ENCODE results near the gene TLCD3B.
"Not testable (repeated sequence)": the region's sequence is repeated elsewhere in the genome, so short reads cannot be mapped to it uniquely, and the experiment has no call there.

TLCD3B gene

DNA sequence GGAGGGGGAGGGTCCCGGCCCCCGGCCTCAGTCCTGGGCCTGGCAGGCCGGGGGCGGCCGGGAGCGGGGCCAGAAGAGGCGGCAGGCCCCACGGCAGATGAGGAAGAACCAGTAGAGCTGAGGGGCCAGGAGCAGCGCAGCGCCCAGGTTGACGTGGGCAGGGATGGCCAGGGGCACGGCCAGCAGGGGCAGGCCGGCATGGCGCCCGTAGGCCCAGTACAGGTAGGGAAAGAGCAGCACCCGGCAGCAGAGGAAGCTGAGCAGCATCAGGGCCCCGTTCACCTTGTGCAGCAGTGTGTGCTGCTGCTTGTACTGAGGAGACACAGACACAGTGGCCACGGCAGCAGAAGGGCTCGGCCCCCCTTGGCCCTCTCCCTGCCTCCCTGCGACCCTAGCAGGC is 5.9 kb downstream of the TLCD3B start:
- no peak for DNase-seq

GRCh38 chr16:30024451-30024850 is 6.6 kb downstream of the TLCD3B start:
- no peak for DNase-seq

DNA sequence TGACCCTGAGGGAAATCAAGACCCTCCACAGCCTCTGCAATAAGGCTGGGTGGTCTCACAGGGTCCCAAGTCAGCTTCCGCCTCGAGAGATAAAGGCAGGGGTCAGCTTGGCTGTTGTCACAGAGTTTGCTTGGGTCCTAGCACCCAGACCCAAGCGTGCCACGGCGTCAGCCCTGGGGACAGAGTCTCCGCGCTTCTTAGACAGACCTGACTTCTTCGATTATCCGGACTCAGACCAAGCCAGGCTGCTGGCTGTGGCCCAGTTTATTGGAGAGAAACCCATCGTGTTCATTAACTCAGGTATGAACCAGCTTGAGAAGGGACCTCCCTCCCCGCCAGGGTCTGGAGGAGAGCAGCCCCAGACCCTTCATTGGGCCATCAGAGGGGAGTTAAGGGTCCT is 7.5 kb downstream of the TLCD3B start:
- no peak for DNase-seq

GRCh38 chr16:30022887-30023286 is 8.2 kb downstream of the TLCD3B start, which contains the start of gene C16orf92:
TSS of gene C16orf92 (plus strand) at chr16:30023198. CDS start at chr16:30023341, 143 bp downstream.
- no peak for DNase-seq

DNA sequence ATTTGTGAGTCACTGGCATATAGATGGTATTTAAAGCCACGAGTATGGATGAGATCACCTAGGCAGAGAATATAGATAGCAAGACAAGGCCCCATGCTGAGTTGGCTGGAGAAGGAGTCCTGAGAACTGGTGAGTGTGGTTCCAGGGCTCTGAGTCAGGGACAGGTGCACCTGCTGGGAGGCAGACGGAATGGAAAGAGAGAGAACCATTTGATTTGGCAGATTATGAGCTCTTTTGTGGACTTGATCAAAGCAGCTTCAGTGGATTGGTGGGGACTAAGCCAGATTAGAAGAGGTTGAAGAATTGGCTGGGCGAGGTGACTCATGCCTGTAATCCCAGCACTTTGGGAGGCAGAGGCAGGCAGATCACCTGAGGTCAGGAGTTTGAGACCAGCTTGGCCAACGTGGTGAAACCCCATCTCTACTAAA is 12.3 kb downstream of the TLCD3B start:
- DNase-seq: no peak

DNA sequence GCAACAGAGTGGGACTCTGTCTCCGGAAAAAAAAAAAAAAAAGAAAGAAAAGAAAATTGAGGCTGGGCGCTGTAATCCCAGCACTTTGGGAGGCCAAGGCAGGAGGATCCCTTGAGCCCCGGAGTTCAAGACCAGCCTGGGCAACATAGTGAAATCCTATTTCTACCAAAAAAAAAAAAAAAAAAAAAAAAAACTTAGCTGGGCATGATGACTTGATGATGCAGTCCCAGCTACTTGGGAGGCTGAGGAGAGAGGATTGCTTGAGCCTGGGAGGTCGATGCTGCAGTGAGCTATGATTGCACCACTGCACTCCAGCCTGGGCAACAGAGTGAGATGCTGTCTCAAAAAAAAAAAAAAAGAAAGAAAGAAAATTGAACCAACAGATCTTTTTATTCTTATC is 13.1 kb downstream of the TLCD3B start:
- not testable (repeated sequence) for DNase-seq

DNA sequence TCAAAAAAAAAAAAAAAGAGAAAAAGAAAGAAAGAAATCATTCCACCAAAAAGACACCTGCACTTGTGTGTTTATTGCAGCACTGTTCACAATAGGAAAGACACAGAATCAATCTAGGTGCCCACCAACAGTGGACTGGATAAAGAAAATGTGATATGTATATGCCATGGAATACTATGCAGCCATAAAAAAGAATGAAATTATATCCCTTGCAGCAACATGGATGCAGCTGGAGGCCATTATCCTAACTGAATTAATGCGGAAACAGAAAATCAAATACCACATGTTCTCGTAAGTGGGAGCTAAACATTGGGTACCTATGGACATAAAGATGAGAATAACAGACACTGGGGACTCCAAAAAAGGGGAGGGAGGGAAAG is 13.8 kb downstream of the TLCD3B start:
- DNase-seq: no peak

GRCh38 chr16:30016555-30017276 is 14.4 kb downstream of the TLCD3B start:
- no peak for DNase-seq

GRCh38 chr16:30015450-30015849 is 15.6 kb downstream of the TLCD3B start:
- not testable (repeated sequence) for DNase-seq

GRCh38 chr16:30012598-30012997 is 18.5 kb downstream of the TLCD3B start:
- DNase-seq: not testable (repeated sequence)

DNA sequence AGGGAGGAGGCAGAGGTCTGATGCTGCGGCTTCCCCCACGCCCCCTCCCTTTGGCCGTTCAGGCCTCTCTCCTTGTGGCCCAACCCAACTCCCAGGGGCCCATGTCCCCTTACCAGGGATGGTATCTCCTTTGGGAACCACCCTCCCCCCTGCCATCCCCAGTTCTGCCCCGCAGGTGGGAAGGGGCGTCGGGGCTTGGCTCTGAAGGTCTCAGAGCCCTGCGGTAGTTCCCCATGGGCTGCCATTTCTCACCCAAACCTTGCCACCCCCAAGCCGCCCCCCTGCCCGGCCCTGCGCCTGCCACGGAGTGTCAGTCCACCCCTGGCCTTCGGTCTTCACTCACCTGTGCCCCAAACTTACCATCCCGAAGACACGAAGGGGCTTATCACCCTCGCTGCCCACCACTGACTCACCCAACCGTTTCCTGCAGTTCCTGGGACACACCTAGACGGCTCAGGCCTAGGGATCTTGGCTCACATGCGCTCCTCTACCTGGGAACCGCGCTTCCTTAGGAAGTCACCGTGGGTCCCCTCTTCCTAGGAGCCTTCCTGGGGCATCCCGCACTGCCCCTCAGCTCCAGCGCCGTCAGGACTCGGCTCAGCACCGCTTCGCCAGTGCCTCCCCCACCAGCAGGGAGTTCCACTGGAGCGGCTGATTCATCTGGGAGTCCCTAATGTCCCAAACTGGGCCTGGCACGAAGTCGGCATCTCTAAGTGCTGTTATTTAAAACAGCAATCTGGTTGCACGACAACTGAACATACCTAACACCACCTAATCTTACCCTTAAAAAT is 19.2 kb downstream of the TLCD3B start:
- no peak for DNase-seq

DNA sequence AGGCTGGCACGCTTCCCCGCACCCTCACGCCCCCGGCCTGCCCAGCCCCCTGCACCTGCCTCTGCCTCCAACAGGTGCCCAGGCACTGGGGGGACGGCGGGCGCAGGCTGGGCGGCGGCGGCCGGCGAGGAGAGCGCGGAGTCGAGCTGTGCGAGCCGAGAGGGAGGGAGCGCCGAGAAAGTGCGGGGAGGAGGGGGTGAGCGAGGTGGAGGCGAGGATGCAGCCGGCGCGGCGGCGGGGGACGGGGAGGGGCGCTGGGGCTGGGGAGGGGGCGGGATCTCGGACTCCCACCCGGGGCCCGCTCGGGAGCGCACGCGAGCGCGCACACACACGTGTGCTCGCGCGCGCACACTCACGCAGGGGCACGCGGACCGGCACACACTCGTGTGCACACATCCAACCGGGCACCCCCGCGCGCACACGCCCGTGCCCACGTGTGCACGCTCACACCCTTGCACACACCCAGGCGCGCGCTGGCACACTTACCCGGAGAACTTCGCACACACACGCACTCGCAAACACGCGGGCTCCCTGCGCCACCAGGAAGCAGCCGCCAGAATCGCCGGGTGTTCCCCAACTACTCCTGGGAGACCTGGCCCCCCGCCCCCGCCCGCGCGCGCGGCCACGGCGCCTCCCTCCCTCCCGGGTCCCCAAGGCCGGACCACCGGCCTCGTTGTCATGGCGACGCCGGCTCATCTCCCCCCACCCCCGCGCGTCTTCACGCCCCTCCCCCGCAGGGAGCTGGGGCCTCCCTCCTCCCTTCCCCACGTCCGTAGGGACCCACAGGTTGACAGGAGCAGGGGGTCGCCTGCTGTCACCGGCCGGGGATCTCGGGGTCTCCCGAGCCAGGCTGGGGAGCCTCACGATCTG is 20.0 kb downstream of the TLCD3B start, which contains the start of gene DOC2A:
DOC2A (minus strand) TSS at position 184 of the 870 bp plus-strand sequence. CDS start 805 bp downstream, outside the sequence.
- DNase-seq: no peak

- no peak for DNase-seq
These were observed 20.9 kb downstream of the TLCD3B start for GRCh38 chr16:30009990-30010843.

DNA sequence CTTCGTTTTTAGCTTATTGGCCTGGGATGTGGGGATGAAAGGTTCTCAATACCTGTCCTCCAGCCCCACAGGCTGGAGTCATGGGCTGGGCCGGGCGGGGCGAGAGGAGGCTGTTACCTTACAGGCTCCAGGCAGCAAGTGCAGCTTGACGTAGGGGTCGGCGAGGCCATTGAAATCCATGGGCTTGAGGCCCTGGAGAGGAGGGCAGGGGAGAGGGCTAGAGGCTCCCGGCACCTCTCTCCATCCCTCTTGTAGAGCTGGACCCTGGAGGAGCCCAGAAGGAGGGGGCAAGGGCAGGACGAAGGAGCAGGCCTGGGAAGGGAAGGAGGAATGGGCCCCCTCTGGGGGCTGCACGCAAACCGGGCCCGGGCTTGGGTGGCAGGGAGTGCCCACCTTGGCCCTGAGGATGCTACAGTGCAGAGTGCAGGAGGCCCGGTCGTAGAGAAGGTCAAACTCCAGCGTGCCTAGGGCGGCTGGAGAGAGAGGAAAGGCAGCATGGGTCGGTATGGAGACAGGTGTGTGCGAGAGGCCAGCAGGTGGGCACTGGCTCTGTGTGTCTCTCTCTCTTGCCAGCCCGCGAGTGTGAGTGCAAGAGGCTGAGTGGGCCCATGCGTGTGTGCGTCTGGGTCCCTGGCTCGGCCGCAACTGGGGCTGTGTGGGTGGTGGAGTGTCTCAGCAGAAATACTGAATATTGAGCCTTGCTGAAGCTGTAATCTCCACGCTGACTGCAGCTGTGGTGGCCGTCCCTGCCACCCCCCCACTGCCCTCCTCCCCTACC is 21.8 kb downstream of the TLCD3B start:
- no peak for DNase-seq

- DNase-seq: no peak
These were observed 23.6 kb downstream of the TLCD3B start for GRCh38 chr16:30007378-30007895.

DNA sequence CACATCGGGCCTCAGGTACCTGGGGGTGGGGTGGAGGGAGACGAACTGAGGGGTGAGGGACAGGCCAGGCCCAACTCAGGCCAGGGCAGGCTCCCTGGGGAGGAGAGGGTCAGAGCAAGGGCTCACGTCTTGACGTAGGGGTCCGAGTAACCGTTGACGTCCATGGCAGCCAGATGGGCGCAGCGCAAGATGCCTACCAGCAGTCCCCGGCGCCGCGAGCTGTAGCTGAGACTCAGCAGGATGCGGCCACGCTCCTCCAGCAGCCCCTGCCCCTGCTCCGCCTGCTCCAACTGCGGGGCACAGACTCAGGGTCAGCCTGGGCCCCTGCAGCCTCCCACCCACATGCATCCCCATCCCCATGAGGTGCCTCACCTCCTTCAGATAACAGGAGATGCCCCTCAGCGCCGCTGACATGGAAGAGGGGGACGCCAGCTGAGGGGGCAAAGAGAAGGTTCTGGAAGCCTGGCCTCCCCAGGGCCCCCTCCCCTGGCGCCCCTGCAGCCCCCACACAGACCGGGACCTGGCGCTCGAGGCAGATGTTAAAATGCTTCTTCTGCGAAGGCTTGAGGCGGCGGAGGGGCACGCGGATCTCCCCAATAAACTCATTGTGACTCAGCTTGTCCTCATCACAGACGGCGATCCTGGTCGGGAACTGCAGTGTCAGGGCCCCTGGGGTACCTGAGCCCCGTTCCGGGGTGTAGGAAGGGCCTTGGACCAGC is 24.3 kb downstream of the TLCD3B start:
- no peak for DNase-seq

DNA sequence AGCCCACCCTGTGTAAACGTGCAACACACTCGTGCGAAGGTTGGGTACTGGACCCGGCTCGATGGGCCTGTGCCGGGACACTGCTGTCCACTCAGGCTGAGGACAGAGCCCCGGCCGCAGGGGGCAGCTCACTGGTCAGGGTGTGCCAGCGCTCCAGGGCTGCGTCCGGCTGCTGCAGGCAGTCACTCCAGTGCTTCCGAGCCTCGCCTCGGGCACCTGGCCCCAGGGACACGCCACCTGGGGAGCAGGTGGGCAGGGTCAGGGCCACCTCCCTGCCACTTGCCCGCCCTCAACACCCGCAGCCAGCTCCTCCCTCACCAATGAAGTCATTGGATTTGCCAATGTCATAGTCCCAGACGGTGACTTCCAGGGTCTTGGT is 25.0 kb downstream of the TLCD3B start:
- no peak for DNase-seq

DNA sequence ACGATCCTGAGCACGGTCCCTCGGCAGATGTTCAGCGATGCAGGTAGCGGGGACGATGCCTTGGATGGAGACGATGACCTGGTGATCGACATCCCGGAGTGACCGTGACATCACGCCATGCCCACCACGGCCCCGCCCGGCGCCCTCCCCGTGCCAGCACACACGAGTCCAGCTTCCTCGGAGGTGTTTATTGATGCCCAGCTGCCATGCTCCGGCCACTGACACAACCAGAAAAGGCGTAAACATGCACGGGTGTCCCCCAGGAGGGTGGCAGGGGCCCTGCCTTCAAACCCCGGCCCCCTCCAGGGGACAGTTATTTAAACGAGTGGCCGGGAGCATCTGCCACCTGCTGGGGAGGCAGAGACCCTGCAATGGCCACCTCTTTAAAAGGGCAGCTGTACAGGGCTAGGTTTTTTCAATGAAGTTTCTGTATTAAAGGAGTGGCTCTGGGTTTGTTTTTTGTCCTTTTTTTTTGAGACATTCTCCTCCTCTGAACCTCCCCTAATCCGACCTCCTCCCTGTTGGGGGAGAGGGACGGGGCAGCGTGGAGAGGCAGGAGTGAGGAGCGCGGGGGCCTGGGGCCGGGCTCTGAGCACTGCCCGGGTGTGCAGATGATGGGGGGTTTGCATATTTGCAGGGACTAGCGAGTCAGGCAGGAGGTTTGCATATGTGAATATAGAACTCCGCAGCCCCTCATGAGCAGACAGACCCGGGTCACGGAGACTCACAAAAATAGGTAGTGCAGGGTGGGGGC is 25.6 kb downstream of the TLCD3B start:
- peak; percentile 30 for DNase-seq

DNA sequence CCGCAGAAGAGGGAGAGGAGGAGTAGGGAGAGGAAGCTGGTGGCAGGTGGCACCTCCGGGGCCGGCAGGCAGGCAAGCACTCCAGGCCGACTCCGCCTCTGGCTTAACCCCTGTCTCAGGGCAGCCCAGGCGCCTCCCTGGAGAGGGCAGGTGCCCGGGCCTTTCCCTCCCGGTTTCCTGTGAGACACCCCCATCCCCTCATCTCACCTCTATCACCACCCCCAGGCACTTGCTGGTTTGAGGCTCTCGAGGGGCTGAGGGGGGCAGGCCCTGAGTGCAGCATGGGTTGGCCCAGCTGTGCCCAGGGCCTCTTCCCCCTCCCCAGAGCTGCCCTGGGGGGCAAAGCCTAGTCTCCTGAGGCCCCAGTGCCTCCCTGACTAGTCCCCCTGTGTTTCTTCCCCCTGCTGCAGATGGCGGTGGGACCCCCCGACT is 26.2 kb downstream of the TLCD3B start:
- no peak for DNase-seq

DNA sequence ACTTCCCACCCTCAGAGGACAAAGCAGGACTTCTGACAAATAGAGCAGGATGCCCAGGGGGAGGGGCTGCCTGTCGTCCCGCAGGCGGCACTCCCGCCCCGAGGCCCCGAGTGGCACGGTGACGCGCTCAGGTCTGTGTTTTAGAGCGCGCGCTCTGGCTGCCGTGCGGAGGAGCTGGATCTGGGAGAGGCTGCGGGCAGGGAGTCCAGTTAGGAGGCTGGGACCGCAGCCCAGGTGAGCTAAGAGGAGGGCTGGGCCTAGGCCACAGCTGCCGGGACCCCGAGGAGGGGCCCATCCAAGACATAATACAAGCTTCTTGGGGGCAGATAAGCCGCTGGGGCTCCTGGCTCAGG is 26.7 kb downstream of the TLCD3B start:
- DNase-seq: no peak
